GM13977 (cell line): Measurements from ENCODE around the gene LDHAL6B.

Experiments
- DNase-seq: peaks from one replicate; pipeline ENCODE4 v3.0.0; 2012; ENCODE audit warnings: low spot score
- in situ Hi-C: fragments of 300-500 bp; cut with MboI; formaldehyde crosslinking; loops from one replicate; pipeline ENCODE4 v1.12.0; 2022; ENCODE audit warnings: low sequenced_read_pairs, low pct_unique_long_range_greater_than_20kb, mixed read lengths, inconsistent platforms; ENCODE audit not compliant: unreplicated experiment
- TF ChIP-seq, protein P1 (sequence below): IDR thresholded peaks from 2 replicates; pipeline ENCODE4 v1.5.1; 2012; ENCODE audit warnings: mild to moderate bottlenecking, control low read depth; ENCODE audit not compliant: insufficient read depth; ENCODE audit errors: extremely low read depth, missing control alignments

The LDHAL6B gene

DNA sequence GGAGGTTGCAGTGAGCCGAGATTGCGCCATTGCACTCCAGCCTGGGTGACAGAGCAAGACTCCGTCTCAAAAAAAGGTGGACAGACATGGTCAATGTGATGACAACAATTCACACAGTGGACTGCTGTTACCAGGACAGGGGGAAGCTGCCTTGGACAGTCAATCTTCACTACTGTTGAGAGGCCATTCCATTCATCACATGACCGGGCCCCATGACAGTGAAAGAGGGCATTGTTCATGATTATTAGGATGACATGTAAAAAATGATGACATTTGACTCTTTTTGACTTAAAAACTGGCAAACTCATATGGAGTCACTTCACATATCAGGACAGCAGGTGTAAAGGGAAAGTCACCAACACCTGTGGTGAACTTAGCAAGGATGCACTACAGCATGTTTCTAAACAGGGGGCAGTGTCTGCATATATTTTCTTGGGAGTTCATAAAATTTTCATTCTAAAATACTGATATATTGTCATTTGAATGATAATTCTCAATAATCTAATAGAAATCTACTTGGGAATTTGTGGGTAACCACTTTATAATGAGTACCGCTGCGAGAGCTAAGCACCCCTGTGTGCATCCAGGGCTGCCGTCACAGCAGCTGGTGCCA lies 34.2 kb upstream of the LDHAL6B start:
- in situ Hi-C loops, result no loop called here
- no peak for DNase-seq
- TF ChIP-seq, protein P1, sequence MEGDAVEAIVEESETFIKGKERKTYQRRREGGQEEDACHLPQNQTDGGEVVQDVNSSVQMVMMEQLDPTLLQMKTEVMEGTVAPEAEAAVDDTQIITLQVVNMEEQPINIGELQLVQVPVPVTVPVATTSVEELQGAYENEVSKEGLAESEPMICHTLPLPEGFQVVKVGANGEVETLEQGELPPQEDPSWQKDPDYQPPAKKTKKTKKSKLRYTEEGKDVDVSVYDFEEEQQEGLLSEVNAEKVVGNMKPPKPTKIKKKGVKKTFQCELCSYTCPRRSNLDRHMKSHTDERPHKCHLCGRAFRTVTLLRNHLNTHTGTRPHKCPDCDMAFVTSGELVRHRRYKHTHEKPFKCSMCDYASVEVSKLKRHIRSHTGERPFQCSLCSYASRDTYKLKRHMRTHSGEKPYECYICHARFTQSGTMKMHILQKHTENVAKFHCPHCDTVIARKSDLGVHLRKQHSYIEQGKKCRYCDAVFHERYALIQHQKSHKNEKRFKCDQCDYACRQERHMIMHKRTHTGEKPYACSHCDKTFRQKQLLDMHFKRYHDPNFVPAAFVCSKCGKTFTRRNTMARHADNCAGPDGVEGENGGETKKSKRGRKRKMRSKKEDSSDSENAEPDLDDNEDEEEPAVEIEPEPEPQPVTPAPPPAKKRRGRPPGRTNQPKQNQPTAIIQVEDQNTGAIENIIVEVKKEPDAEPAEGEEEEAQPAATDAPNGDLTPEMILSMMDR, result no peak

DNA sequence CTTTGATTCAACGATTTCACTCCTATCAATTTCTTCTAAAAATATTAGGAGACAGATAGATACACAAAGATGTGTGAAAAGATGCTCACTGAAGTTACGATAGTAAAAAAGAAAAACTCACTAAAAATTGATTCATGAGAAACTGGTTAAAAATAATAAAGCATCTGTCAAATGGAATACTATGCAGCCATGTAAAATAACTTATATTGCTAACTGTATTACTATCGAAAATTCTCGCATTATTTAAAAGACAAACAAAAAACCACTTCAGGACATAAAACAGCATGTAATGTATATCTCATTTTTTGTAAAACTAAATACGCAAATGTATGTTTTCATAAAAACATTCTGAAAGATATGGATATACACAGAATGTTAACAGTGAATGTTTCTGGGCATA lies 33.4 kb upstream of the LDHAL6B start:
- TF ChIP-seq, protein P1, result no peak
- in situ Hi-C loops, result no loop called here
- DNase-seq, result no peak

DNA sequence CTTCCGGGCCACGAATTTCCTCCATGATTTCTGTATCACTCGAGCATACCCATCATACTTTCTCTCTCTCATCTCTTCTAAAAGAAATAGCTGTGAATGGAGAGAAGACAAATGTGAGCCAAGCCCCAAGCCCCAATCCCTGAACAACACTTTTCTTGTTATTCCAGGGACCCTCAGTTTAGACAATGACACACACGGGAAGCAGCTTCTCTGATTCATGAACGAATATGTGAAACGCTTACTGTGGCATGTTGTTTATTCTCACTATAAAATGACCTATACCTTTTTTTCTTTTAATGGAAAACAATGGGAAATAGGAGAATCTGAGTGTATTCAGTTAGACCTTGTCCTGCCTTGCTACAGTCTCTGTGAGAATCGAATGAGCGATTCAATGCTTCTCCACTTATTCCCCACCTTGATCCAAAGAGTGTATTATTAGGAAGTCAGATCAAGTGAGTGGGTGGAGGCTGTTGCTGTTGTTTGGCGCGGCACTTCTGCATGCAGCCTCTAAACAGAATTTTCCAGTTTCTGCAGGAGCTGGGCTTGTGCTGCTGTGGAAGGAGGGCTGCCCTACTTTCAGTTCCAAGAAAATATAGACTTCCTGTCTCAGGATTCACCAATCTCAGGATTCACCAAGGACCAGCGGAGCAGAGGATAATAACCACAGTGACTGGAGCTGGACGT lies 32.4 kb upstream of the LDHAL6B start:
- DNase-seq, result no peak
- TF ChIP-seq, protein P1, result no peak
- in situ Hi-C loops, result no loop called here

DNA sequence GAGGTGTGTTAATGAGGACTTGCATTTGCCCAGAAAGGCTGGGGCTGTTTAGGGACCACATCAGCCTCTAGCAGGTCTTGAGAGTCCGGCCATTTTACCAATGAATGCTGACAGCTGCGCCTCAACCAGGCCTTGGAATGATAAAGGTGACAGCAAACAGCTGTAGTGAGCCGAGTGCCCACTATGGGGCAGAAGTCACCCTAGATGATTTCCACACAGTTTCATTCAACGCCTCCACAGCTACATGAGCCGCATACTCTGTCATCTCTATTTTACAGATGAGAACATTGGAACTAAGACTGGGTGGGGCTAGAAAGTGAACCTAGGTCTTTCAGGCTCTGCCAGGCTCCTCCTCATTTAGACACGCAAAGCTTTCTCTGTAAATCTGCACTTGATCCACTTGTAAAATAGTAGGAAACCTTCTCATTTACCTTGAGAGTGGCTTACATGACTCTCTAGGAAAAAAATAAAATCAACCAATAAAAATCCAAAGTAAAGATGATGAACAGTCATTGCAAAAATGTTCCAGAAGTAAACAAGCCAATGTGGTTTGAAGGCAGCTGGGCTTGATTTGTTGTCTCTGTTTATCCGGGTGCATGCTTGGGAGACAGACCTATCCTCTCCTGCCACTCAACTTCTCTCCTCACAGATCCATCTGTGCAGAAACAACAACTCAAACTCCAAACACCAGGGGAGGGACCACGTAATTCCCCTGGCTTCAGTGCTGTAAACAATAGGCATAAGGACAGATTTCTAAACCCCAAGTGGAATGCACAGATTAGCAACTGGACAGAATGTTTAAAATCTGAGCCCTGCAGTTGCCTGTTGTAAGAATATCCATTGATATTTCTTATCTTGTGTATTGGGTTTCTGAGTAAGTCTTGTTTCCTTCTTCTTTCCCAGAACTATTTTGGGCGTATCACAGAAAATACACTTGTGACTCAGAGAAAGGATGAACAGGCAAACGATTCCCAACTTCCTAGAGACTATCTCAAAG lies 31.5 kb upstream of the LDHAL6B start:
- TF ChIP-seq, protein P1, result peak; percentile 61
- peak; percentile 58 for DNase-seq
- in situ Hi-C loops, result no loop called here

DNA sequence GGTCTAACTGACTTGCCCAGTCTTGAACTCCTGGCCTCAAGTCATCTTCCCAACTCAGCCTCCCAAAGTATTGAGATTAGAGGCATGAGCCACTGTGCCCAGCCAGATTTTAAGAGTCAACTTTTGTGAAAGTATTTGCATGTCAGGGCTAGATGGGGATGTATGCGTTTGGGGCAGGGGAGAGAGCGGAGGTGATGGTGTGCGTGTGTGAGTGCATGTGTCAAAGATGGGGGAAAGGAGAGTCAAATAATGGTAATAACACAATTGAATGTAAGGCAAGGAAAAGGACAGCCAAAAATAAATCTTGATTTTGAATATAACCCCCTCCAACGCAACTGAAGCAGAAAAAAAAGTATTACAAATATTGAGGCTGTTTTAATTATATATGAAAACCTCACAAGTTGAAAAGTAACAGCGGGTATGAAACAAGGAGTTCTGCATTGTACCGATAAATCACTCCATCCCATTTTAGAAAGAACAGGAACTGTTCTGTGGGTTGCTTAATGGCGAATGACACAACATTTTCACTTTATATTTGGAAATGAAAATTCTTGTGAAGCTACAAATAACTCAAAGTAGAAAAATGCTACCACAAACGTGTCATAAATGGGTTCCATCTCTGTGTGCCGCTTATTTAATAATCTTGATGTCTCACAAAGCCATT lies 29.9 kb upstream of the LDHAL6B start:
- TF ChIP-seq, protein P1, result no peak
- in situ Hi-C loops, result no loop called here
- no peak for DNase-seq

DNA sequence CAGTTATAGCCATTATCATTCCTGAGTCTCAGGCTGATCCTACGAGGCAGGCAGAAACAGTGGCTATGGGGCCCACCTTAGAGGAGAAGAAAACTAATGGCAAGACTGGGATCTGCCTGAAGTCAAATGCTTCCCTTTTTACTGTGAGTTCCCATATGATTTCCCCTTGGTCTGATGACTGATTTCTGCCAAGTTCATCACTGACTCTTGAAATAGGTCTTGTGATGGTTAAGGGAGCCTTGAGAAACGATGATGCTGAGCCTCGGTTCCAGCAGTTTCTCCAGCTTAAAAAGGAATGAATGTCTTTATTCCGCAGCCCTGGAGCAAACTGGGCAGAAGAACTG lies 29.4 kb upstream of the LDHAL6B start:
- TF ChIP-seq, protein P1, result no peak
- peak; percentile 30 for DNase-seq
- in situ Hi-C loops, result no loop called here
